ENCODE measurements around the gene CCDC83. TPM values are rescaled to one million over a fixed set of nuclear protein-coding genes. Genes with fewer than 3 reads are reported as not detected.
"Not testable (repeated sequence)": the region's sequence is repeated elsewhere in the genome, so short reads cannot be mapped to it uniquely, and the experiment has no call there.

Gene CCDC83
- total RNA-seq, 1 donor, result under 0.01 TPM

GRCh38 chr11:85939099-85940015 lies 84.2 kb downstream of the CCDC83 start:
- DNase-seq (ENCODE audit: low read depth in 2 of 3, low spot score in 2 of 3), result no peak

- peak in 2 of 3 donors; percentile 33 to 70 for DNase-seq (ENCODE audit: low read depth in 2 of 3, low spot score in 2 of 3)
Observed at GRCh38 chr11:85941380-85941973, 86.3 kb downstream of the CCDC83 start.

- DNase-seq (ENCODE audit: low read depth in 2 of 3, low spot score in 2 of 3), result no peak
Observed at GRCh38 chr11:85945296-85945695, 90.1 kb downstream of the CCDC83 start.

- no peak for DNase-seq (ENCODE audit: low read depth in 2 of 3, low spot score in 2 of 3)
Observed at GRCh38 chr11:85945788-85946187, 90.6 kb downstream of the CCDC83 start.

GRCh38 chr11:85946221-85946620 lies 91.0 kb downstream of the CCDC83 start:
- DNase-seq (ENCODE audit: low read depth in 2 of 3, low spot score in 2 of 3), result no peak

- peak in 2 of 3 donors; percentile 18 for DNase-seq (ENCODE audit: low read depth in 2 of 3, low spot score in 2 of 3)
Observed at GRCh38 chr11:85947431-85948272, 92.5 kb downstream of the CCDC83 start.

GRCh38 chr11:85948884-85949283 lies 93.7 kb downstream of the CCDC83 start:
- DNase-seq (ENCODE audit: low read depth in 2 of 3, low spot score in 2 of 3), result no peak

GRCh38 chr11:85949798-85950197 lies 94.6 kb downstream of the CCDC83 start:
- DNase-seq (ENCODE audit: low read depth in 2 of 3, low spot score in 2 of 3), result no peak

- DNase-seq (ENCODE audit: low read depth in 2 of 3, low spot score in 2 of 3), result no peak
Observed at GRCh38 chr11:85950317-85951048, 95.3 kb downstream of the CCDC83 start.

- no peak for DNase-seq (ENCODE audit: low read depth in 2 of 3, low spot score in 2 of 3)
Observed at GRCh38 chr11:85951049-85951405, 95.8 kb downstream of the CCDC83 start.

- no peak for DNase-seq (ENCODE audit: low read depth in 2 of 3, low spot score in 2 of 3)
Observed at GRCh38 chr11:85951428-85952107, 96.4 kb downstream of the CCDC83 start.

- not testable (repeated sequence) for DNase-seq (ENCODE audit: low read depth in 2 of 3, low spot score in 2 of 3)
Observed at GRCh38 chr11:85952108-85952485, 96.9 kb downstream of the CCDC83 start.

- DNase-seq (ENCODE audit: low read depth in 2 of 3, low spot score in 2 of 3), result no peak
Observed at GRCh38 chr11:85953491-85954143, 98.4 kb downstream of the CCDC83 start.

- DNase-seq (ENCODE audit: low read depth in 2 of 3, low spot score in 2 of 3), result no peak
Observed at GRCh38 chr11:85955531-85955930, 100.3 kb downstream of the CCDC83 start.

GRCh38 chr11:85960678-85961077 lies 105.5 kb downstream of the CCDC83 start:
- no peak for DNase-seq (ENCODE audit: low read depth in 2 of 3, low spot score in 2 of 3)

- DNase-seq (ENCODE audit: low read depth in 2 of 3, low spot score in 2 of 3), result no peak
Observed at GRCh38 chr11:85961130-85961529, 105.9 kb downstream of the CCDC83 start.

- no peak for DNase-seq (ENCODE audit: low read depth in 2 of 3, low spot score in 2 of 3)
Observed at GRCh38 chr11:85961930-85962363, 106.8 kb downstream of the CCDC83 start.

GRCh38 chr11:85965202-85965601 lies 110.0 kb downstream of the CCDC83 start:
- DNase-seq (ENCODE audit: low read depth in 2 of 3, low spot score in 2 of 3), result no peak

- no peak for DNase-seq (ENCODE audit: low read depth in 2 of 3, low spot score in 2 of 3)
Observed at GRCh38 chr11:85967457-85967856, 112.3 kb downstream of the CCDC83 start.
